GM19372 (cell line): ENCODE data around the gene COG8.
"Not testable (repeated sequence)": the region's sequence is repeated elsewhere in the genome, so short reads cannot be mapped to it uniquely, and the experiment has no call there.

Source experiments
- ATAC-seq: cut with Tn5 transposase; IDR thresholded peaks from one replicate; pipeline ENCODE4 v1.9.1; 2021; ENCODE audit warnings: mild to moderate bottlenecking, low read depth, moderate library complexity; ENCODE audit not compliant: unreplicated experiment

COG8 gene

DNA sequence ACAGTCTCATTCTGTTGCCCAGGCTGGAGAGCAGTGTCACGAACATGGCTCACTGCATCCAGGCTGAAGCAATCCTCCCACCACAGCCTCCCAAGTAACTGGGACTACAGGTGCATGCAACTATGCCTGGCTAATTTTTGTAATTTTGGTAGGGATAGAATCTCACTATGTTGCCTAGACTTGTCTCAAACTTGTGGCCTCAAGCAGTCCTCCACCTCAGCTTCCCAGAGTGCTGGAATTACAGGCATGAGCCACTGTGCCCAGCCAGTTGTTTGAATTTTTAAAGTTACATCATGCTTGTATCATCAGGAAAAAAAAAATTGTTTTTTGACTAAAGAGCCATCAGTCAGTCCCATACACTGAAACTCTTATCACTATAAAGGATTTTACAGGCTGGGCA lies 45.3 kb downstream of the COG8 start:
- no peak for ATAC-seq

- ATAC-seq: no peak
Measured at GRCh38 chr16:69293401-69293800, 46.0 kb downstream of the COG8 start.

DNA sequence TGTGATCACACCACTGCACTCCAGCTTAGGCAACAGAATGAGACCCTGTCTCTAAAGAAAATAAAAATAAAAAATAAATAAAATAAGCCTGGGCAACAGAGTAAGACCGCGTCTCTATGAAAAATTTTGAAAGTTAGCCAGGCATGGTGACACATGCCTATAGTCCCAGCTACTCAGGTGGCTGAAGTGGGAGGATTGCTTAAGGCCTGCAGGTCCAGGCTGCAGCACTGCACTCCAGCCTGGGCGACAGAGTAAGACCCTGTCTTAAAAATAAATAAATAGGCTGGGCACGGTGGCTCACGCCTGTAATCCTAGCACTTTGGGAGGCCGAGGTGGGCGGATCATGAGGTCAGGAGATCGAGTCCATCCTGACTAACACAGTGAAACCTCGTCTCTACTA lies 47.7 kb downstream of the COG8 start:
- not testable (repeated sequence) for ATAC-seq

- no peak for ATAC-seq
Measured at GRCh38 chr16:69286941-69287713, 52.2 kb downstream of the COG8 start.

DNA sequence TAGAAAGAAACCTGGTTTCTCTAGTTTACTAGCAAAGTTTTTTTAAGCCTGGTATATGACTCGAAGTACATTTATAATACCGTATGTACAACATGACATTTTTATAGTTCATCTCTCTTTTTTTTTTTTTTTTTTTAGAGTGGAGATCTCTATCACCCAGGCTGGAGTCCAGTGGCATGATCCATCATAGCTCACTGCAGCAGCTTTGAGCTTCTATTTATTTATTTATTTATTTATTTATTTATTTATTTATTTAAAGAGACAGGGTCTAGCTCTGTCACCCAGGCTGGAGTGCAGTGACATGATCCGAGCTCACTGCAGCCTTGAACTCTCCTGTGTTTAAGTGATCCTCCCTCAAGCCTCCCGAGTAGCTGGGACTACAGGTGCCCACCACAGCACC lies 54.1 kb downstream of the COG8 start:
- no peak for ATAC-seq

DNA sequence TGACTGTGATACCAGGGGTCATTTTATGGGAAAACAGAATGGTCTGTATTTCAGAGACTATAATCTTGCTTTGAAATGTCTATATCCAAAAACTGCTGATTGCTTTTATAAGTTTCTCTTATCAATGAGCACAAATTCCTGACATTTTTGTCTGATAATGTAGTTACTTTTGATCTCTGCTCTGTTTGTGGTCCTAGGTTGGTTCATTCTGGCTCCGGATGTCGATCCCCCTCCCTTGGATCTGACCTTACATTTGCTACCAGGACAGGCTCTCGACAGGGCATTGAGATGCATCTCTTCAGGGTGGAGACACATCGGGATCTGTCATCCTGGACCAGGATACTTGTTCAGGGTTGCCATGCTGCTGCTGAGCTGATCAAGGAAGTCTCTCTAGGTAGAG lies 55.5 kb downstream of the COG8 start:
- ATAC-seq: no peak

DNA sequence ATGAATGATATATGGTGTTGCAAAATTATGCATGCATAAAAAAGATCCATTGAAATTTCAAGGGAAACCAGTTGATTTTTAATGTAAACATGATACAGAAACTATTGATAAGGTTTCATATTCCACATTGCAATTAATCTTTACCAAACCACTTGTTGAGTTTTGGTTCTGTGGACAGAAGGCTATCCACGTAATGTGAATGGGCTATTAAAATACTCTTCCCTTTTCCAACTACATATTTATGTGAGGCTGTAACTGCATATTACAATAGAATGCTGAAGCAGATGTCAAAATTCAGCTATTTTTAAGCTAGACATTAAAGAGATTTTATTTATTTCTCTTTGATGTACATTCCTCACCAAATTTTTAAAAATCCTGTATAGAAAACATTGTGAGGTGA lies 62.0 kb downstream of the COG8 start:
- ATAC-seq: no peak
